ENCODE data around the gene ABR. TPM values are rescaled to one million over a fixed set of nuclear protein-coding genes. Genes with fewer than 3 reads are reported as not detected.

ABR gene
- total and polyA plus RNA-seq, 2 of the 13 experiments (the other 11 are each of a cell fraction or from before 2014, with no cell fraction given), result 12.4 to 40.4 TPM

- no peak for TF ChIP-seq MAFG (CRISPR knock-in tag; IDR thresholded peaks at IDR 0.05)
- no peak for TF ChIP-seq GMEB2 (CRISPR knock-in tag; IDR thresholded peaks at IDR 0.05; ENCODE audit: low read depth)
- TF ChIP-seq ZNF260 (CRISPR knock-in tag; IDR thresholded peaks at IDR 0.05; ENCODE audit: borderline replicate concordance, low read depth), result no peak
- TF ChIP-seq RCOR2 (CRISPR knock-in tag; IDR thresholded peaks at IDR 0.05), result no peak
- TF ChIP-seq, protein P1, sequence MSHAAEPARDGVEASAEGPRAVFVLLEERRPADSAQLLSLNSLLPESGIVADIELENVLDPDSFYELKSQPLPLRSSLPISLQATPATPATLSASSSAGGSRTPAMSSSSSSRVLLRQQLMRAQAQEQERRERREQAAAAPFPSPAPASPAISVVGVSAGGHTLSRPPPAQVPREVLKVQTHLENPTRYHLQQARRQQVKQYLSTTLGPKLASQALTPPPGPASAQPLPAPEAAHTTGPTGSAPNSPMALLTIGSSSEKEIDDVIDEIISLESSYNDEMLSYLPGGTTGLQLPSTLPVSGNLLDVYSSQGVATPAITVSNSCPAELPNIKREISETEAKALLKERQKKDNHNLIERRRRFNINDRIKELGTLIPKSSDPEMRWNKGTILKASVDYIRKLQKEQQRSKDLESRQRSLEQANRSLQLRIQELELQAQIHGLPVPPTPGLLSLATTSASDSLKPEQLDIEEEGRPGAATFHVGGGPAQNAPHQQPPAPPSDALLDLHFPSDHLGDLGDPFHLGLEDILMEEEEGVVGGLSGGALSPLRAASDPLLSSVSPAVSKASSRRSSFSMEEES (CRISPR knock-in tag; IDR thresholded peaks at IDR 0.05), result no peak
- TF ChIP-seq CENPX (CRISPR knock-in tag; IDR thresholded peaks at IDR 0.05), result no peak
- no peak for TF ChIP-seq PHF5A (CRISPR knock-in tag; IDR thresholded peaks at IDR 0.05; ENCODE audit: low read depth, unreplicated experiment)
- TF ChIP-seq ZNF230 (CRISPR knock-in tag; IDR thresholded peaks at IDR 0.05), result no peak
- no peak for TF ChIP-seq TAF15 (IDR thresholded peaks at IDR 0.05; ENCODE audit: low read depth, low read length, poor library complexity, severe bottlenecking)
- no peak for TF ChIP-seq NRL (CRISPR knock-in tag; IDR thresholded peaks at IDR 0.05; ENCODE audit: borderline replicate concordance)
- TF ChIP-seq ATF6 (CRISPR knock-in tag; conservative IDR thresholded peaks at IDR 0.05), result no peak
- TF ChIP-seq ZFP36L1 (CRISPR knock-in tag; IDR thresholded peaks at IDR 0.05), result no peak
- TF ChIP-seq ZNF331 (CRISPR knock-in tag; IDR thresholded peaks at IDR 0.05), result no peak
- TF ChIP-seq, protein P2, sequence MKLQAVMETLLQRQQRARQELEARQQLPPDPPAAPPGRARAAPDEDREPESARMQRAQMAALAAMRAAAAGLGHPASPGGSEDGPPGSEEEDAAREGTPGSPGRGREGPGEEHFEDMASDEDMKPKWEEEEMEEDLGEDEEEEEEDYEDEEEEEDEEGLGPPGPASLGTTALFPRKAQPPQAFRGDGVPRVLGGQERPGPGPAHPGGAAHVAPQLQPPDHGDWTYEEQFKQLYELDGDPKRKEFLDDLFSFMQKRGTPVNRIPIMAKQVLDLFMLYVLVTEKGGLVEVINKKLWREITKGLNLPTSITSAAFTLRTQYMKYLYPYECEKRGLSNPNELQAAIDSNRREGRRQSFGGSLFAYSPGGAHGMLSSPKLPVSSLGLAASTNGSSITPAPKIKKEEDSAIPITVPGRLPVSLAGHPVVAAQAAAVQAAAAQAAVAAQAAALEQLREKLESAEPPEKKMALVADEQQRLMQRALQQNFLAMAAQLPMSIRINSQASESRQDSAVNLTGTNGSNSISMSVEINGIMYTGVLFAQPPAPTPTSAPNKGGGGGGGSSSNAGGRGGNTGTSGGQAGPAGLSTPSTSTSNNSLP (IDR thresholded peaks at IDR 0.05; ENCODE audit: low read depth, low read length), result no peak
- TF ChIP-seq ATF5 (CRISPR knock-in tag; IDR thresholded peaks at IDR 0.05; ENCODE audit: low read depth), result no peak
- TF ChIP-seq ZNF496 (CRISPR knock-in tag; IDR thresholded peaks at IDR 0.05; ENCODE audit: insufficient replicate concordance), result no peak
- no peak for TF ChIP-seq YEATS2 (CRISPR knock-in tag; IDR thresholded peaks at IDR 0.05; ENCODE audit: borderline replicate concordance)
- TF ChIP-seq ELF1 (CRISPR knock-in tag; IDR thresholded peaks at IDR 0.05), result no peak
- no peak for TF ChIP-seq KDM3A (CRISPR knock-in tag; IDR thresholded peaks at IDR 0.05; ENCODE audit: low read depth)
Measured at GRCh38 chr17:980406-981291, 199.1 kb downstream of the ABR start (continued).
